IMR-90 (cell line): Measurements from ENCODE around the gene ZFYVE28. TPM values are rescaled to one million over a fixed set of nuclear protein-coding genes. Genes with fewer than 3 reads are reported as not detected.
A peak's percentile ranks its signal among the peaks of the same experiment; 100 is the strongest.

Experiments
- ATAC-seq: fragments of 200-7000 bp; cut with Tn5 transposase; 2 replicates; pipeline ENCODE4 v1.9.1; 2020; ENCODE audit warnings: low read depth, mild to moderate bottlenecking, moderate library complexity
- BruUV-seq: library from RNA; stranded (reverse); fragments of 400-500 nt; replicated peaks from 2 replicates; lab custom pipeline; 2021; lab: Mats Ljungman, UMichigan
- CTCF ChIA-PET: fragments of 300-600 bp; formaldehyde crosslinking; extraction: SDS; loops from one replicate; lab custom pipeline; 2021; ENCODE audit warnings: antibody characterized with exemption; lab: Yijun Ruan, JAX
- POLR2A ChIA-PET: fragments of 300-600 bp; sonication (Branson Sonifier 250); formaldehyde crosslinking; loops from one replicate; lab custom pipeline; 2022; ENCODE audit warnings: antibody characterized with exemption; ENCODE audit not compliant: unreplicated experiment; lab: Charles Lee
- DNase-seq: peaks from one replicate; pipeline ENCODE4 v3.0.0; 2013
- H2AFZ ChIP-seq: replicated peaks from 2 replicates; pipeline ENCODE3; 2013; ENCODE audit warnings: low read length, mild to moderate bottlenecking; ENCODE audit not compliant: poor library complexity
- H2AK5ac ChIP-seq: 2 replicates; pipeline ENCODE4 v1.6.1; 2013; ENCODE audit warnings: low read depth, low read length, inconsistent platforms
- H2AK9ac ChIP-seq: replicated peaks from 2 replicates; pipeline ENCODE3; 2013; ENCODE audit warnings: mild to moderate bottlenecking, low read depth, low read length, moderate library complexity; ENCODE audit not compliant: poor library complexity
- H2BK120ac ChIP-seq: 2 replicates; pipeline ENCODE4 v1.6.1; 2013; ENCODE audit warnings: low read depth, low read length, inconsistent platforms
- H2BK15ac ChIP-seq: 3 replicates; pipeline ENCODE4 v1.6.1; 2013; ENCODE audit warnings: low read depth, low read length, inconsistent platforms
- H2BK20ac ChIP-seq: 2 replicates; pipeline ENCODE4 v1.6.1; 2013; ENCODE audit warnings: low read depth, mild to moderate bottlenecking, inconsistent platforms, low read length, moderate library complexity
- H2BK5ac ChIP-seq: 2 replicates; pipeline ENCODE4 v1.6.1; 2013; ENCODE audit warnings: mild to moderate bottlenecking, low read depth, low read length, inconsistent platforms; ENCODE audit not compliant: poor library complexity, severe bottlenecking
- H3K14ac ChIP-seq: replicated peaks from 2 replicates; pipeline ENCODE4 v1.6.1; 2013; ENCODE audit warnings: low read depth, low read length, inconsistent platforms
- H3K18ac ChIP-seq: 2 replicates; pipeline ENCODE4 v1.6.1; 2013; ENCODE audit warnings: low read depth, low read length, control low read depth
- H3K23ac ChIP-seq: 2 replicates; pipeline ENCODE4 v1.6.1; 2013; ENCODE audit warnings: low read depth, low read length, inconsistent platforms
- H3K27ac ChIP-seq: 2 replicates; pipeline ENCODE4 v1.5.1; 2013; ENCODE audit warnings: mild to moderate bottlenecking, control low read depth, low read length; ENCODE audit not compliant: insufficient read depth
- H3K27me3 ChIP-seq: 2 replicates; pipeline ENCODE4 v1.6.1; 2013; ENCODE audit warnings: low read length; ENCODE audit not compliant: control insufficient read depth, insufficient read depth
- H3K36me3 ChIP-seq: 2 replicates; pipeline ENCODE4 v1.6.1; 2013; ENCODE audit warnings: low read length, mixed read lengths; ENCODE audit not compliant: control insufficient read depth, insufficient read depth
- H3K4ac ChIP-seq: 2 replicates; pipeline ENCODE4 v1.6.1; 2013; ENCODE audit warnings: low read depth, low read length, inconsistent platforms
- H3K4me1 ChIP-seq: 2 replicates; pipeline ENCODE4 v1.6.1; 2013; ENCODE audit warnings: low read length, mixed read lengths; ENCODE audit not compliant: control insufficient read depth, insufficient read depth
- H3K4me2 ChIP-seq: 2 replicates; pipeline ENCODE4 v1.6.1; 2013; ENCODE audit warnings: low read depth, mild to moderate bottlenecking, control low read depth, low read length, moderate library complexity
- H3K4me3 ChIP-seq: 2 replicates; pipeline ENCODE4 v1.5.1; 2013; ENCODE audit warnings: low read depth, mild to moderate bottlenecking, control low read depth, low read length, moderate library complexity; ENCODE audit not compliant: insufficient read depth
- H3K56ac ChIP-seq: 2 replicates; pipeline ENCODE4 v1.6.1; 2013; ENCODE audit warnings: low read length, inconsistent platforms; ENCODE audit not compliant: insufficient read depth; ENCODE audit errors: extremely low read depth
- H3K79me1 ChIP-seq, 2 experiments: 2 replicates each; pipeline ENCODE4 v1.6.1; 2013; ENCODE audit warnings: low read length in 2 of 2, inconsistent platforms in 1 of 2, low read depth in 1 of 2
- H3K9ac ChIP-seq: 2 replicates; pipeline ENCODE4 v1.6.1; 2013; ENCODE audit warnings: low read depth, low read length, control low read depth
- H3K9me1 ChIP-seq: 2 replicates; pipeline ENCODE4 v1.6.1; 2013; ENCODE audit warnings: low read length, inconsistent platforms; ENCODE audit not compliant: insufficient read depth
- H3K9me3 ChIP-seq: 2 replicates; pipeline ENCODE4 v1.6.1; 2013; ENCODE audit warnings: low read length; ENCODE audit not compliant: control insufficient read depth, insufficient read depth
- H4K20me1 ChIP-seq: 2 replicates; pipeline ENCODE4 v1.6.1; 2013; ENCODE audit warnings: low read length, inconsistent platforms; ENCODE audit not compliant: insufficient read depth
- H4K5ac ChIP-seq: 2 replicates; pipeline ENCODE4 v1.6.1; 2013; ENCODE audit warnings: mild to moderate bottlenecking, low read depth, low read length, control low read depth
- H4K8ac ChIP-seq, 2 experiments: 2 replicates each; pipeline ENCODE4 v1.6.1; 2013; ENCODE audit warnings: low read depth in 2 of 2, low read length in 2 of 2, control low read depth in 1 of 2, inconsistent platforms in 1 of 2
- H4K91ac ChIP-seq: 2 replicates; pipeline ENCODE4 v1.6.1; 2013; ENCODE audit warnings: low read depth, low read length, inconsistent platforms; ENCODE audit not compliant: insufficient read depth
- BHLHE40 ChIP-seq: fragments of 150-350 bp; IDR thresholded peaks from 2 replicates; pipeline ENCODE4 v1.6.1; 2016; ENCODE audit warnings: mild to moderate bottlenecking, low read depth, low read length
- CEBPB ChIP-seq: IDR thresholded peaks from 2 replicates; pipeline ENCODE4 v1.6.1; 2012; ENCODE audit warnings: low read depth, low read length, improper control_type of control experiment
- CHD1 ChIP-seq: IDR thresholded peaks from 2 replicates; pipeline ENCODE4 v1.6.1; 2012; ENCODE audit warnings: low read depth, low read length, improper control_type of control experiment
- MAFK ChIP-seq: IDR thresholded peaks from 2 replicates; pipeline ENCODE4 v1.6.1; 2012; ENCODE audit warnings: low read depth, low read length, improper control_type of control experiment
- MAZ ChIP-seq: IDR thresholded peaks from 2 replicates; pipeline ENCODE4 v1.6.1; 2012; ENCODE audit warnings: low read depth, mild to moderate bottlenecking, low read length, improper control_type of control experiment, moderate library complexity, borderline replicate concordance
- MXI1 ChIP-seq: IDR thresholded peaks from 2 replicates; pipeline ENCODE4 v1.6.1; 2012; ENCODE audit warnings: low read depth, mild to moderate bottlenecking, low read length, moderate library complexity, borderline replicate concordance
- NFE2L2 ChIP-seq: fragments of 150-350 bp; IDR thresholded peaks from 2 replicates; pipeline ENCODE4 v1.6.1; 2016; ENCODE audit warnings: low read depth, mild to moderate bottlenecking, low read length
- POLR2A ChIP-seq: IDR thresholded peaks from 2 replicates; pipeline ENCODE4 v1.6.1; 2012; ENCODE audit warnings: mild to moderate bottlenecking, low read depth, low read length
- RAD21 ChIP-seq: IDR thresholded peaks from 2 replicates; pipeline ENCODE4 v1.6.1; 2012; ENCODE audit warnings: low read length, improper control_type of control experiment
- RCOR1 ChIP-seq: IDR thresholded peaks from 2 replicates; pipeline ENCODE4 v1.6.1; 2012; ENCODE audit warnings: mild to moderate bottlenecking, low read length, improper control_type of control experiment; ENCODE audit not compliant: insufficient replicate concordance
- RFX5 ChIP-seq: IDR thresholded peaks from 2 replicates; pipeline ENCODE4 v1.8.0; 2012; ENCODE audit warnings: low read depth, mild to moderate bottlenecking, low read length, moderate library complexity
- SMC3 ChIP-seq: fragments of 150-350 bp; IDR thresholded peaks from 2 replicates; pipeline ENCODE4 v1.6.1; 2016; ENCODE audit warnings: low read depth, mild to moderate bottlenecking, antibody characterized with exemption, low read length, moderate library complexity
- USF2 ChIP-seq: fragments of 150-350 bp; IDR thresholded peaks from 2 replicates; pipeline ENCODE4 v1.6.1; 2017; ENCODE audit warnings: mild to moderate bottlenecking, antibody characterized with exemption, low read length, low read depth
- WGBS, 2 experiments: methylation state at CpG; one replicate each; pipeline versions ENCODE4 v1.1.5 to v1.1.7; 2013; ENCODE audit warnings: missing lambda C conversion rate in 2 of 2; ENCODE audit not compliant: insufficient read length in 1 of 2; ENCODE audit errors: extremely low coverage in 2 of 2; 5-methylcytosine and 5-hydroxymethylcytosine counted together
- dilution Hi-C: fragments of 300-500 bp; cut with HindIII; formaldehyde crosslinking; loops from one replicate; pipeline ENCODE4 v1.14.3; 2018; ENCODE audit warnings: low sequenced_read_pairs; ENCODE audit not compliant: unreplicated experiment
- in situ Hi-C: fragments of 300-500 bp; cut with MboI; formaldehyde crosslinking; loops from 3 replicates; pipeline ENCODE4 v1.14.3; 2019; ENCODE audit warnings: low sequenced_read_pairs, inconsistent platforms, mixed read lengths
- intact Hi-C: fragments of 100-400 bp; cut with micrococcal nuclease; formaldehyde crosslinking; loops from 2 replicates; pipeline ENCODE4 v1.10.0; 2022
- polyA plus RNA-seq, 3 experiments: library from polyadenylated mRNA; depleted of rRNA; stranded (reverse); fragments of >200 nt; gene quantifications; 2 replicates each; pipeline ENCODE4 v1.2.3, GENCODE V29; 2012; ENCODE audit warnings: low replicate concordance in 1 of 3
- total RNA-seq: library from RNA; depleted of rRNA; stranded (reverse); fragments of >200 nt; gene quantifications from 2 replicates; pipeline ENCODE4 v1.2.3, GENCODE V29; 2012

ZFYVE28 gene
- total and polyA plus RNA-seq, 2 of the 4 experiments (the other 2 are of a cell fraction), result 0.36 to 1.2 TPM

GRCh38 chr4:2318885-2319284 is 99.6 kb downstream of the ZFYVE28 start:
- intact Hi-C loops (no loop called here), dilution Hi-C loops (no loop called here), in situ Hi-C loops (no loop called here)
- no peak overlapping the region for H3K4me3 ChIP-seq
- H2BK15ac ChIP-seq, result no peak overlapping the region
- H2BK120ac ChIP-seq, result no peak overlapping the region
- H3K27me3 ChIP-seq, result peaks cover 2% of the 10 kb centered on the region; the same call in 1 of the 2 replicates
- no peak overlapping the region for H2BK5ac ChIP-seq
- H3K4ac ChIP-seq, result no peak overlapping the region; the same call in 1 of the 2 replicates
- peaks cover 11% of the 10 kb centered on the region for H3K9me3 ChIP-seq
- ChIA-PET POLR2A (no interaction called here), CTCF (no interaction called here)
- no peak for TF ChIP-seq USF2
- no peak for TF ChIP-seq CEBPB
- no peak for TF ChIP-seq SMC3
- no peak for TF ChIP-seq POLR2A
- TF ChIP-seq RAD21, result no peak
- no peak for TF ChIP-seq RCOR1
- no peak for TF ChIP-seq MXI1
- no peak for TF ChIP-seq RFX5
- TF ChIP-seq BHLHE40, result no peak
- no peak for TF ChIP-seq NFE2L2
- no peak for TF ChIP-seq MAZ
- TF ChIP-seq CHD1, result no peak
- no peak for TF ChIP-seq MAFK
- no peak overlapping the region for H3K14ac ChIP-seq
- peaks cover 7% of the 10 kb centered on the region; the same call in 1 of the 2 replicates for H3K4me1 ChIP-seq
- no peaks in the 10 kb centered on the region for H3K79me1 ChIP-seq
- no peak overlapping the region for H4K5ac ChIP-seq
- no peak overlapping the region for H3K27ac ChIP-seq
- H2BK20ac ChIP-seq, result no peak overlapping the region
- H3K36me3 ChIP-seq, result no peaks in the 10 kb centered on the region
- H4K91ac ChIP-seq, result no peak overlapping the region
- H3K18ac ChIP-seq, result no peak overlapping the region
- ATAC-seq (no peak), DNase-seq (no peak)
- no peak overlapping the region for H2AK9ac ChIP-seq
- H3K56ac ChIP-seq, result no peak overlapping the region
- no peak overlapping the region for H3K9ac ChIP-seq
- no CpG with 5 or more reads among the region's 10 CpGs for WGBS, 2 experiments
- no peak overlapping the region for H4K8ac ChIP-seq
- no peak overlapping the region for H3K23ac ChIP-seq
- no peak overlapping the region for H3K4me2 ChIP-seq
- H4K20me1 ChIP-seq, result no peaks in the 10 kb centered on the region
- H3K9me1 ChIP-seq, result no peaks in the 10 kb centered on the region; the same call in 1 of the 2 replicates
- no TSS peak for BruUV-seq
- peak overlapping the region; percentile 40 for H2AK5ac ChIP-seq
- H2AFZ ChIP-seq, result no peak overlapping the region
